Mucosa of descending colon (tissue), 3 donors: Measurements from ENCODE around the gene SPATA2L. TPM values are rescaled to one million over a fixed set of nuclear protein-coding genes. Genes with fewer than 3 reads are reported as not detected.

Experiments
- ATAC-seq: fragments of 200-7000 bp; cut with Tn5 transposase; one replicate; pipeline ENCODE4 v1.9.1; 2020; ENCODE audit warnings: mild to moderate bottlenecking, moderate library complexity
- DNase-seq, 3 donors: peaks; one replicate each; pipeline ENCODE4 v3.0.0-alpha.2; 2020
- H3K36me3 ChIP-seq: fragments of 200-600 bp; one replicate; pipeline ENCODE4 v1.8.0; 2021; ENCODE audit warnings: low read depth, mild to moderate bottlenecking
- H3K4me1 ChIP-seq: fragments of 200-600 bp; one replicate; pipeline ENCODE4 v1.8.0; 2021; ENCODE audit warnings: low read depth, mild to moderate bottlenecking
- H3K4me3 ChIP-seq: fragments of 200-600 bp; one replicate; pipeline ENCODE4 v1.8.0; 2021; ENCODE audit warnings: mild to moderate bottlenecking
- H3K9me3 ChIP-seq: fragments of 200-600 bp; one replicate; pipeline ENCODE4 v1.8.0; 2021; ENCODE audit warnings: mild to moderate bottlenecking
- intact Hi-C, 2 donors: fragments of 100-400 bp; cut with DNase I in 1 of 2; cut with micrococcal nuclease in 1 of 2; formaldehyde crosslinking; loops; one replicate each; pipeline versions ENCODE4 v1.11.0 to v1.11.1; 2022; cut with DNase I, micrococcal nuclease
- total RNA-seq, 3 donors: library from RNA; stranded (reverse); fragmentation: NEBNext Ultra II Directional in 2 of 3; extraction: Animal tissue kit (Norgen Biotek cat#: 25700) in 2 of 3; gene quantifications; one replicate each; pipeline versions ENCODE4 v1.2.1 to v1.2.4, GENCODE V29; 2021 to 2023
- TF ChIP-seq, protein P1 (sequence below): fragments of 200-600 bp; IDR thresholded peaks from one replicate; pipeline ENCODE4 v1.8.0; 2022; ENCODE audit warnings: antibody characterized with exemption, mild to moderate bottlenecking
- donor health status: DM: no; HTN: no; CAD: no; lungs with moderate emphysema.
- donor health status: DM: no; HTN: no; CAD: no.
- donor health status: DM: no; HTN: yes; CAD: no.

The SPATA2L gene
- total RNA-seq, 3 donors from 2014 or later, result 12.5 to 21.7 (median 14.4) TPM

DNA sequence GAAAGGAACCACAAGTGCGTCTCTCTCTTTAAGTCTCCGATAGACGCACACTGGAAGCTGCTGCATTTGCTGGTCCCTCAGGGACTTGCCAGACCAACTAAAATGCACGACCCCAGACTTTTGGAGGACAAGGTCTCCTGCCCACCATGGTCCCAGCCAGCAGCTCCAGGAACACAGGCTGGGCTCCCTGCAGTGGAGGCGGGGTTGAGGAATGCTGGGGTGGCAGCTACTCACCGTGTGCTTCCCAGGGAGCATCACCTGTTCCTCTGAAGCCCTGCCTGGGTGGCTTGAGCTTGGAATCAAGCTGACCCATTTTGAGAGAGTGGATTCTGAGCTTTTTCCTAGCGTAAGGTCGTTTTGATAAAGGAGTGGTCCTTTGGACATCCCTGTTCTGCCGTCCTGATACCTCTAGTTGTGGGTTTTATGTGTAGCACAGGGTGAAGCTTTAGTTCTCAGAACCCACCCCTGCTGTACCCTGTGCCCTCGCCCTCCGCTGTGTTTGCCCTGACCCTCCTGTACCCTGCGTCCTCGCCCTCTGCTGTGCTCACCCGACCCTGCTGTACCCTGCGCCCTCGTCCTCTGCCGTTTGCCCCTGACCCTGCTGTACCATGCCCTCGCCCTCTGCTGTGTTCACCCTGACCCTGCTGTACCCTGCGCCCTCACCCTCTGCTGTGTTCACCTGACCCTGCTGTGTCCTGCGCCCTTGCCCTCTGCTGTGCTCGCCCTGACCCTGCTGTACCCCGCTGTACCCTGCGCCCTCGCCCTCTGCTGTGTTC is 30.8 kb upstream of the SPATA2L start:
- no peak for ATAC-seq
- TF ChIP-seq, protein P1, sequence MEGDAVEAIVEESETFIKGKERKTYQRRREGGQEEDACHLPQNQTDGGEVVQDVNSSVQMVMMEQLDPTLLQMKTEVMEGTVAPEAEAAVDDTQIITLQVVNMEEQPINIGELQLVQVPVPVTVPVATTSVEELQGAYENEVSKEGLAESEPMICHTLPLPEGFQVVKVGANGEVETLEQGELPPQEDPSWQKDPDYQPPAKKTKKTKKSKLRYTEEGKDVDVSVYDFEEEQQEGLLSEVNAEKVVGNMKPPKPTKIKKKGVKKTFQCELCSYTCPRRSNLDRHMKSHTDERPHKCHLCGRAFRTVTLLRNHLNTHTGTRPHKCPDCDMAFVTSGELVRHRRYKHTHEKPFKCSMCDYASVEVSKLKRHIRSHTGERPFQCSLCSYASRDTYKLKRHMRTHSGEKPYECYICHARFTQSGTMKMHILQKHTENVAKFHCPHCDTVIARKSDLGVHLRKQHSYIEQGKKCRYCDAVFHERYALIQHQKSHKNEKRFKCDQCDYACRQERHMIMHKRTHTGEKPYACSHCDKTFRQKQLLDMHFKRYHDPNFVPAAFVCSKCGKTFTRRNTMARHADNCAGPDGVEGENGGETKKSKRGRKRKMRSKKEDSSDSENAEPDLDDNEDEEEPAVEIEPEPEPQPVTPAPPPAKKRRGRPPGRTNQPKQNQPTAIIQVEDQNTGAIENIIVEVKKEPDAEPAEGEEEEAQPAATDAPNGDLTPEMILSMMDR, result no peak
- peaks cover 4% of the 10 kb centered on the region for H3K36me3 ChIP-seq

DNA sequence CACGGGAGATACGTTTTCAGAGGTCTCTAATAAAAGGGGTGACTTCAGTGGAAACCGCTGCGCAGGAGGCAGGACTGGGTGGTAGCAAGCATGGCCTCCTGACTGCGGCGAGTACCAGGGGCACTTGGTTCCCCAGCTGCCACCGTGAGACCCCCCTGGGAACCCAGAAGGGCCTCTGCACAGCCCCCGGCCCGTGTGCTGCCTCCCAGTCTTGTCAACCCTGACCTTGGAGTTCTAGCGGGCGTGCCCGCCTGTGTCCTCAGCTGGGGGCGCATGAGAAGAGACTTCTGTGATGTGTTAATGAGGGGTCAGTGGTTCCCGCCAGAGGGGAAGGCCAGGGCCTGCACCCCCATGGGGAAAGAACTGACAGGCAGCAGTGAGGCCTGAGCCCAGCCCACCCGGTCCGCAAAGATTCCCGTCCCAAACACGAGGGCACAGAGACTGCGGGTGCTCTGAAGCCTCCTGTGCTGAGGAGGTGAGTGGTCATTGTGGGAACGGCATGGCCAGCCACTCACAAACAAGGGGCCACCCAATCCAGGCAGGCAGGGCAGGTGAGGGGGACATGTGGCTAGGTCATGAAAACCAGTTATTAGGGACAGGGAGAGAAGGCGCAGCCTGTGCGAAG is 29.2 kb upstream of the SPATA2L start:
- H3K4me3 ChIP-seq, result no peak overlapping the region
- DNase-seq (no peak), ATAC-seq (no peak)
- TF ChIP-seq, protein P1, result no peak
- no peaks in the 10 kb centered on the region for H3K9me3 ChIP-seq
- intact Hi-C loops, result no loop called here
- H3K4me1 ChIP-seq, result no peaks in the 10 kb centered on the region
- H3K36me3 ChIP-seq, result peaks cover 4% of the 10 kb centered on the region

More for the DNA sequence above, 30.8 kb upstream of the SPATA2L start:
- no peaks in the 10 kb centered on the region for H3K9me3 ChIP-seq
- no peak overlapping the region for H3K4me3 ChIP-seq
- intact Hi-C loops, result no loop called here
- DNase-seq, result no peak
- H3K4me1 ChIP-seq, result no peaks in the 10 kb centered on the region

DNA sequence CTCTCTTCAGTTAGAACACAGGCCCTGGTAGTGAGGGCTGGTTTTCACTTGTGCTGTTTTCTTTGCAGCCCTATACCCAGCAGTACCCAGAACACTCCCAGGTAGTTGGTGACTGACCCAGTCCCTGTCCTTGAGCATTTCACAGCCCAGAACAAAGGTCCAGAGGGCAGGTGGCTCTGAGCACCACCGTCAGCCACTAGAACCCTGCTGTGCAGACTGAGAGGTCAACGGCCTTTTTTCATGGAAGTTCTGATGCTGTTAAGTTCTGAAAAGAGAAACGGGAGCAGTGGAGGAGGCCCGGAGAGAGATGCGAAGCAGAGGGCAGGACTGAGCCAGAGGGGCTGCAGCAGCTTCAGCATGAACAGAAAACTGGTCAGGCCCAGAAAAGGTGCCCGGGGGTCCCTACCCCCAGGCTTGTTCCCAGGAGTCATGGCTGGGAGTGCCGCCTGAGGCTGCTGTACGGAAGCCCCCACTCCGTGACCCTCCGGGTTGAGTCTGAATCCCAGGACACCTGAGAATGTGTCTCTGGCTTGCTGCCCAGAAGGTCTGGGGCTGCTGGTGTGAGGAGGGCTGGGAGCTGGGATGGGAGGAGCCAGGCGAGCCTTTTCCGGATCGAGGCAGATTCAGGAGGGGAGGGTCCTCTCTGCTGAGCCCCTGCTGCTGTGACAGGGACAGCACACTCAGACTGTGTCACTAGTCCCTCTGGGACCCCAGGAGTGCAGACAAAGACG is 28.5 kb upstream of the SPATA2L start:
- intact Hi-C loops, result no loop called here
- ATAC-seq, result no peak

DNA sequence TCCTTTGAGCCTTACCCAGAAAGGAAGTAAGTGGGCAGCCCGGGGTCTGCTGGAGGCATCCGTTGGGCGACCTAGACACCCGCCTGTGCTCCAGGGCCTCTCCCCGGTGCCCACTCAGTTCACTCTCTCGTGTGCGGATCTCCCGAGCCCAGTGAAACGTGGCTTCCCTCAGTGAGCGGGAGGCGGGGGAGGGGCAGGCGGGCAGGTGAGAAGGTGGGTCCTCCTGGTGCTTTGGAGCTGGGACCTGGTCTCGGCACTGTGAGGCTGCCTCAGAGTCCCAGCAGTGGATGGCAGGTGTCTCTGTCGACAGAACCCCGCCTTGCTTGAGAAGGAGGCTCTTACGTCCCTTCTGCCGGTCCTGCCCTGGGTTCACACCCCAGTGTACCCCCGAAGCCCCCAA is 27.8 kb upstream of the SPATA2L start:
- Histone ChIP-seq H3K4me1 (peaks cover 3% of the 10 kb centered on the region), H3K4me3 (no peak overlapping the region), H3K36me3 (peaks cover 4% of the 10 kb centered on the region), H3K9me3 (no peaks in the 10 kb centered on the region)
- DNase-seq (no peak), ATAC-seq (no peak)
- TF ChIP-seq, protein P1, result no peak
- intact Hi-C loops, result no loop called here

More for the DNA sequence above, 28.5 kb upstream of the SPATA2L start:
- Histone ChIP-seq H3K4me3 (no peak overlapping the region), H3K9me3 (no peaks in the 10 kb centered on the region), H3K4me1 (no peaks in the 10 kb centered on the region), H3K36me3 (peaks cover 4% of the 10 kb centered on the region)
- DNase-seq, result no peak
- TF ChIP-seq, protein P1, result no peak

DNA sequence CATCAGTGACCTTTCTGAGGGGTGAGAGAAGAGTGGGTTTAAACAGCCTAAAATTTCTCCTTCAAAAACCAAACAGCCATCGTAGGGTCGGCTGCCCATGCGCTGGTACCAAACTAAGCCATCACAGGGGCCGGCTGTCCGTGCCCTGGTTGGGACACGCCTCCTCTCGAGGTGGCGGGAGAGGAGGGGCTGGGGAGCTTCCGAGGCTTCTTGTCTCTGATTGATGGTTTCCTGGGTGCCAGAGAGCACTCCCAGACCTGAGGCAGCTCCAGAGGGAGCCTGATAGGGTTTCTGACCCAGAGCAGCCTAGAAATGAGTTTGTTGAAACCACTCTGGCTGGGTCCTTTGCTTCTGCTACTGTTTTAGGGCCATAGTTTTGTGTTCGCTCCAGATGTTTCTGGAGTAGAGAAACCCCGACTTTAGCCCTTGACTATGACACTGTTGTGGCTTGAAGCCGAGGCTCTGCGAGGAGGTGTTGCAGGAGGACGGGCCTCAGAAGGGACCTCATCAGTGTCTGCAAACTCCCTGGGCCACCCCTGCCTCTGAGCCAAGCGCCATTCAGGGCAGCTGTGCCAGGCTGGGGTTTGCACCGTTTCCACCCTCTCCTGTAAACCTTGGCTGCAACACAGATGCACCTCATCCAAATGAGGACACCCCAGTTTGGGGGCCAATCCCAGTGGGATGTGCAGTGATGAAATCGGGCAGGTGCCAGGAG is 26.1 kb upstream of the SPATA2L start:
- Histone ChIP-seq H3K4me3 (no peak overlapping the region), H3K4me1 (peaks cover 19% of the 10 kb centered on the region), H3K36me3 (peaks cover 4% of the 10 kb centered on the region), H3K9me3 (no peaks in the 10 kb centered on the region)
- intact Hi-C loops, result no loop called here
- DNase-seq (no peak), ATAC-seq (no peak)
- TF ChIP-seq, protein P1, result no peak
